Epithelial cell of proximal tubule (primary cell): ENCODE measurements around the gene TES. TPM values are rescaled to one million over a fixed set of nuclear protein-coding genes. Genes with fewer than 3 reads are reported as not detected.

Experiments used
- DNase-seq: peaks from one replicate; pipeline ENCODE4 v3.0.0-alpha.2; 2011; ENCODE audit warnings: low read depth
- H3K4me3 ChIP-seq: 2 replicates; pipeline ENCODE4 v1.5.1; 2011; ENCODE audit warnings: low read depth, mild to moderate bottlenecking, low read length
- total RNA-seq: library from RNA; depleted of rRNA; stranded (reverse); fragments of >200 nt; gene quantifications from 2 replicates; pipeline ENCODE4 v1.2.3, GENCODE V29; 2015
- TF ChIP-seq, protein P1 (sequence below): conservative IDR thresholded peaks from 2 replicates; pipeline ENCODE4 v1.5.1; 2012; ENCODE audit warnings: low read depth, mild to moderate bottlenecking, low read length

Gene TES
- total RNA-seq, 1 donor from 2014 or later: 174 TPM

- DNase-seq: no peak
- TF ChIP-seq, protein P1, sequence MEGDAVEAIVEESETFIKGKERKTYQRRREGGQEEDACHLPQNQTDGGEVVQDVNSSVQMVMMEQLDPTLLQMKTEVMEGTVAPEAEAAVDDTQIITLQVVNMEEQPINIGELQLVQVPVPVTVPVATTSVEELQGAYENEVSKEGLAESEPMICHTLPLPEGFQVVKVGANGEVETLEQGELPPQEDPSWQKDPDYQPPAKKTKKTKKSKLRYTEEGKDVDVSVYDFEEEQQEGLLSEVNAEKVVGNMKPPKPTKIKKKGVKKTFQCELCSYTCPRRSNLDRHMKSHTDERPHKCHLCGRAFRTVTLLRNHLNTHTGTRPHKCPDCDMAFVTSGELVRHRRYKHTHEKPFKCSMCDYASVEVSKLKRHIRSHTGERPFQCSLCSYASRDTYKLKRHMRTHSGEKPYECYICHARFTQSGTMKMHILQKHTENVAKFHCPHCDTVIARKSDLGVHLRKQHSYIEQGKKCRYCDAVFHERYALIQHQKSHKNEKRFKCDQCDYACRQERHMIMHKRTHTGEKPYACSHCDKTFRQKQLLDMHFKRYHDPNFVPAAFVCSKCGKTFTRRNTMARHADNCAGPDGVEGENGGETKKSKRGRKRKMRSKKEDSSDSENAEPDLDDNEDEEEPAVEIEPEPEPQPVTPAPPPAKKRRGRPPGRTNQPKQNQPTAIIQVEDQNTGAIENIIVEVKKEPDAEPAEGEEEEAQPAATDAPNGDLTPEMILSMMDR: no peak
- no peak overlapping the region for H3K4me3 ChIP-seq
Measured at GRCh38 chr7:116231949-116232348, 21.6 kb downstream of the TES start.

DNA sequence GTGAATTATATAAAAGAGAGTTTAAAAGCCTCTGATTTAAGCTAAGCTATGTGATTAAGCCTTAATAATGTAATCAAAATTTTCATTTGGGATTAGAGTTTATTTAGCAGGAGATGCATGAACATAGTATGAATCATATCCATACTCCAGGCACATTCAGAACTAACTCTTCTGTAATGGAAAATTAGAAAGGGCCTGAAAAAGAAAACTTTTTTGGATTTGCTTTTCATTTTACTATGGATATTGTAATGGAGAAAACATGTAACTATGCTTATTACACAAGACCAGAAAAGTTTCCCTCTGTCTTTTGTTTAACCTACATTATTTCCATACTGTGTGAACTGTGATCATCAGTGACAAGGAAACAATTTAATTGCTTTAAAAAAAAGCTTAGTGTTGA lies 22.0 kb downstream of the TES start:
- DNase-seq: no peak
- TF ChIP-seq, protein P1: no peak
- no peak overlapping the region for H3K4me3 ChIP-seq

GRCh38 chr7:116232920-116233319 lies 22.6 kb downstream of the TES start:
- no peak for DNase-seq
- no peak overlapping the region for H3K4me3 ChIP-seq
- TF ChIP-seq, protein P1: no peak

DNA sequence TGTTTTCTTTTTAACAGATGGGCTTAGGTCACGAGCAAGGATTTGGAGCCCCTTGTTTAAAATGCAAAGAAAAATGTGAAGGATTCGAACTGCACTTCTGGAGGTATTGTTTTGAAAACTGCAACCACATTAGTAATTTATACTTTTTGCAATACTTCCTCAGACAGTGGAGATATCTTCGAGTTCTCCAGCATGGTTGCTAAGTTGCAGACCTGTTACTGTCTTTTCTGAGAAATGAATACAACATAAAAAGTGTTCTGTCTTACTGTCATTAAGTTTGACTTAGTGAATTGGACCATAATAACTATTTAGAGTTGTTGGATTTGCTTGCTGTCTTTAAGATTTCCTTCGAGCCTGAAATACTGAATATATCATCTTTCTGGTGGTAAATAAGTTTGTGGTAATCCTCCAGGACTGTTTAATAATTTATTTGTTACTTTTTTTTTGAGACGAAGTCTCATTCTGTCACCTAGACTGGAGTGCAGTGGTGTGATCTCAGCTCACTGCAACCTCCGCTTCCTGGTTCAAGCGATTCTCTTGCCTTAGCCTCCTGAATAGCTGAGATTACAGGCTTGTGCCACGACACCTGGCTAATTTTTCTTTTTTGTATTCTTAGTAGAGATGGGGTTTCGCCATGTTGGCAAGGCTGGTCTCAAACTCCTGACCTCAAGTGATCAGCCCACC lies 24.3 kb downstream of the TES start:
- DNase-seq: no peak
- no peak overlapping the region for H3K4me3 ChIP-seq
- TF ChIP-seq, protein P1: no peak

DNA sequence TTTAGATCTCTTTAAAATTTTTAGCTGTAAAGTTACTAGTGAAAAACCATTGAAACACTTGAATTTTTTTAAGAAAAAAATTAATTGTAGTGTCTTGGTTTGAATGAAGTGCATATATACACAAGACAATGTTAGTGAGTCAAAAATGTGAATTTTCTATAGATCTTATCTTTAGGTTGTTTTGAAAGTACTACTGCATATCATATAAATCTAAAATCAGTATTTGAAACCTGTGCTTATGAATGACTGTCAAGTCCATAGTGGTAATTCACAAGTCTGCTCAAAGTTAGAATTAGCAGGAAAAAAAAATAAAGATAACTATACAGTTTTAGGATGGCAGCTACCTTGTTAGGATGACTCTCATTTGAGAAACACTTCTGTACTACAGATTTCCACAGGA lies 25.0 kb downstream of the TES start:
- no peak for DNase-seq
- H3K4me3 ChIP-seq: no peak overlapping the region
- TF ChIP-seq, protein P1: no peak

GRCh38 chr7:116236020-116236630 lies 25.8 kb downstream of the TES start:
- DNase-seq: no peak
- no peak overlapping the region for H3K4me3 ChIP-seq
- TF ChIP-seq, protein P1: peak; percentile 64

DNA sequence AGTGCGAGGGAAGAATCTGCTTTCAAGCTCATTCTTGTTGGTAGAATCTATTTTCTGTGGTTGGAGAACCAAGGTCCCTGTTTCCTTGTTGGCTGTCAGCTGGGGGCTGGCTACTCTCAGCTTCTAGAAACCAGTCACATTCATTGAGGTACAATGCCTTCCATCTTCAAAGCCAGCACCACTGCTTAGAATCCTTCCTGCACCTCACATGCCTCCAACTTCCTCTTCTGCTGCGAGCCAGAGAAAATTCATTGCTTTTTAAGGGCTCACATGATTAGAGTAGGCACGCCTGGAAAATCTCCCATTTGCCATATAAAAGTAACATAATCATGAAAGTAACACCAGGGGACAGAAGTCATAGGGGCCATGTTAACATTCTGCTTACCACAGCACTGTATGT lies 28.7 kb downstream of the TES start:
- TF ChIP-seq, protein P1: no peak
- no peak overlapping the region for H3K4me3 ChIP-seq
- DNase-seq: no peak
